AG08395 (cell line): Measurements from ENCODE around the gene PIEZO2.
A peak's percentile ranks its signal among the peaks of the same experiment; 100 is the strongest.
"Not testable (repeated sequence)": the region's sequence is repeated elsewhere in the genome, so short reads cannot be mapped to it uniquely, and the experiment has no call there.

ENCODE experiments used
- DNase-seq: peaks from one replicate; pipeline ENCODE4 v3.0.0; 2012; ENCODE audit warnings: mixed read lengths, low spot score

The PIEZO2 gene

GRCh38 chr18:11149441-11150270 is at the start of gene PIEZO2:
PIEZO2 (minus strand) TSS chr18:11149569; CDS start chr18:11148588, 981 bp downstream.
- peak; percentile 86 for DNase-seq

DNA sequence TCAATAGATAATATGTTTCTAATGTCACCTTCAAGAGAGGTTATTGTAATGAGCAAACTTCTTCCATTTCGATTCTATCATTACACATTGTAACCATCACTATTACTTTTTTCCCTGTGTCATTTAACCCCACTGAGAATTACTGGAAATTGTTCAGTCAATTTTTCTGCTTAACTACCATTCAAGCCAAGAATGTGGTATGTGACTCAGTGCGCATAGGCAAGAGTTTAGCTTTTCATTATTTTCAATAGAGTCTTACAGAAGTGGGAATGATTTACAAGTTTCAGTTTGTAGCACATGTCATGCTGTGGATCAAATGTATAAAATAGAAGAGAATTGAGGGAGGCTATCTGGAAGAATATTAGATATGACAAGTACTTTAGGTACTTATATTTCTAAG is 34.3 kb upstream of the PIEZO2 start:
- no peak for DNase-seq

DNA sequence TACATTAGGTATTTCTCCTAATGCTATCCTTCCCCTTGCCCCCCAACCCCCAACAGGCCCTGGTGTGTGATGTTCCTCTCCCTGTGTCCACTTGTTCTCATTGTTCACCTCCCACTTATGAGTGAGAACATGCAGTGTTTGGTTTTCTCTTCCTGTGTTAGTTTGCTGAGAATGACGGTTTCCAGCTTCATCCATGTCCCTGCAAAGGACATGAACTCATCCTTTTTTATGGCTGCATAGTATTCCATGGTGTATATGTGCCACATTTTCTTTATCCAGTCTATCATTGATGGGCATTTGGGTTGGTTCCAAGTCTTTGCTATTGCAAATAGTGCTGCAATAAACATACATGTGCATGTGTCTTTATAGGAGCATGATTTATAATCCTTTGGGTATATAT is 32.3 kb upstream of the PIEZO2 start:
- not testable (repeated sequence) for DNase-seq

GRCh38 chr18:11179959-11180519 is 30.7 kb upstream of the PIEZO2 start:
- DNase-seq, result no peak

DNA sequence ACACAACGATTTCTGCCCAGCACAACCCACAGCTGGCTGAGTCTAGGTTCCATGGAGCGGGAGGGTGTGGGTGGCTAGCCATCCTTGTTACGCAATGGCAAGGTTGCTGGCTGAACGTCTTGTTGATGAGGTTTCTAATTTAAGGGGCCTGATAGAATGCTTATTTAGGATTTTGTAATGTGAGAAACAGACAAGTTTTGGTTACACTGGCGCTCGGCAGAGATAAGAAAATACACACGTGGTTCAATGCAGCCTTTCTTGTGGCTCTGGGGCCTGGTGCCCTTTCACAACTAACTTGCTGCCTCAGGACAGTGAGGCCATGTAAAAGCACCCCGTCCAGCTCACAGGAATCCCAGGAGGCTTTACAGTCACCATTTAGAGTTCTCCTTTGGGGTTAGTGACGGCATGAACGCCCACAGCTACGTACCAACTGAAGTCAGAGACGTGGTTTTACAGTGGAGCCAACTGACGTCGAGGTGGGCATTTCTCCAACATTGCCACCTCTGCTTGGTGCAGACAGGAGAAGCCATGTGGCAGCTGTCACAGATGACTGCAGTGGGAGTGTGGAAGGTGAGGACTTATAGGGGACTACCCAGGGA is 29.7 kb upstream of the PIEZO2 start:
- peak; percentile 61 for DNase-seq

DNA sequence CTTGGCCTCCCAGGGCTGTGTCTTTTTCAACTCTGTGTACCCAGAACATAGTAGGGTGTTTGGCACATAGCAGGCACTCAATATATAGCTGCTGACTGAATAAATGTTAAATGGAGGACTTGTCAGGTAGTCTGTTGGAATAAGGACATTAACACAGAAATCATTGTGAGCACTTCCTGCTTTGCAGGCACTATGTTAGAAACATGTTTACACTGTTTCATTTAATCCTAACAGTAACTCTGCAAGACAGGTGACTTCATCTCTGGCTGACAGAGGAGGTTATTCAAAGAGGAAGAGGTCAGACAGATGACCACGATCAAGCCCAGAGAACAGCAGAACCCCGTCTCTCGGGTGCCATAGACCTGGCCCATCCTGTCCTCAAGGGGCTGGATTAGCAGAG is 28.0 kb upstream of the PIEZO2 start:
- DNase-seq, result no peak

DNA sequence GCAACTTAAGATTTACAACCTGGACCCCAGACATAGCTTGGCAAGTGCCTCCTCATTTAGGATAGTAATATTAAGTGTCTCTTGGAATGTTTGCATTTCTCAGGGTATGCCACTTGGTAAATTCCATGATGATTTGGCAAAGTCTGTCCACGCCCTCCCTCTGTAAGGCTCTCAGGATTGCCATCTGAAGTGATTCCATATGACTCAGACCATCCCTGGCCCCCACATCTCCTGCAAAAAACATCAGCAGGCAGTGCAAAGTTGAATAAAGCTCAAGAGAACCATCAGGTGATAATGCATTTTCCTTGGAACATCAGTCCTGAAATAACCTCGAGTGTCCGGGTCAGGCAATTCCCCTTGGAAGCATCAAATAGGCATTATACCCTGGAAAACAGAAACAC is 27.1 kb upstream of the PIEZO2 start:
- peak; percentile 64 for DNase-seq

- peak; percentile 78 for DNase-seq
Observed at GRCh38 chr18:11175266-11175979, 26.1 kb upstream of the PIEZO2 start.

GRCh38 chr18:11174179-11174578 is 24.8 kb upstream of the PIEZO2 start:
- DNase-seq, result not testable (repeated sequence)

GRCh38 chr18:11167778-11168177 is 18.4 kb upstream of the PIEZO2 start:
- peak; percentile 38 for DNase-seq

GRCh38 chr18:11165952-11166351 is 16.6 kb upstream of the PIEZO2 start:
- DNase-seq, result no peak

GRCh38 chr18:11165138-11165537 is 15.8 kb upstream of the PIEZO2 start:
- DNase-seq, result no peak

- DNase-seq, result no peak
Observed at GRCh38 chr18:11163665-11164064, 14.3 kb upstream of the PIEZO2 start.

- DNase-seq, result no peak
Observed at GRCh38 chr18:11162889-11163288, 13.5 kb upstream of the PIEZO2 start.

DNA sequence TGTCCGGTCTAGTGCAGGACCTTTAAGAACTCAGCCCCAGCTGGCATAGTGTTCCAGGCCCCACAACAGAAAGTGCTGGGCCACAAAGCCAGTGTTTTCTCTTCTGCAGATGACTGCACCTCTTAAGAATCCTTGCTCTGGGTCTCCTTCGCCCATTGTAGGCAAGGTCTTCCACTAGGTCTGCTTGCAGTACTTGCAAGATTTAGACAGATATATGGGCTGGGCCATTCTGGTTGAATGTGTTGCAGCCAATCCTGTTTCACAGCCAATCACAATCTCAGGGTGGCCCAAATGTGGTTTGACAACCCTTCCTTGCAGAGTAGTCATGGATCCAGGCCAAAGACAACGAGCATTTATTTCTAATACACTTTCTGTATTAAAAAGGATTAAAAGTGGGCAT is 13.1 kb upstream of the PIEZO2 start:
- no peak for DNase-seq

DNA sequence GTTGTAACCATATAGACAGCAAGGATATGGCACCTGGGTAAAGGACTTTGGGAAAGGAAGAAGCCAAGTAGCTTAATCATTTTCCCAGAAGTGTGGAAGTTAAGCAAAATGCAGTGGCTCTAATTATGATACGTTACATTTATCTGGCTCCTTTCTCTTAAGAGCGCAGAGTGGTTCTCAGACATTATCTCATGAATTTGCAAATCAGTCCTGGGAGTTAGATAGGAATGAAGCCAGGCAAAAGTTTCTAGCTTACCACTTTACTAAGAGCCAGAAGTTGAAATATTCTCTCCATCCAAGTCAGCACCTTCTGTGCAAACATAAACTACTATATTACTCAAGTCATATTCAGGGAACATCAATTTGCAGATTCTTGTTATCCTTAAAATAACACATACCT is 10.9 kb upstream of the PIEZO2 start:
- no peak for DNase-seq

DNA sequence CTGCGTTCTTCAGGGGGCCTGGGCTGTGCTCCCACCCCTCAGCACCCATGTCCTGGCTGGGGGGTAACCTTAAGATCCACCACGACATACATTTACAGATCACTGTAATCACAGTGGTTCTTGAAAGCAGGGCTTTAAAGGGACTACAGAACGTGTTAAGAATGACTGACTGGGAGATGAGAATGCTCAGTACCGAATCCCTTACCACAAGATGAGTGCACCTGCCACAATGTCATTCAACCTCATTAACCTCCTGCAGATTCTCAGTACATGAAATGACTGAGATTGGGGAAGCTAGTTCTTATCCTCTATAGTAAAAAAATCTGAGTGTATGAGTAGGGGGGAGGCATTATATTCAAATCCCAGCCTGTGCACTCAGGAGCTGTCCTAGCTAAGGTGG is 10.5 kb upstream of the PIEZO2 start:
- no peak for DNase-seq

GRCh38 chr18:11156978-11157377 is 7.6 kb upstream of the PIEZO2 start:
- no peak for DNase-seq

- DNase-seq, result no peak
Observed at GRCh38 chr18:11155034-11155759, 5.8 kb upstream of the PIEZO2 start.

GRCh38 chr18:11154368-11154989 is 5.1 kb upstream of the PIEZO2 start:
- DNase-seq, result peak; percentile 53

DNA sequence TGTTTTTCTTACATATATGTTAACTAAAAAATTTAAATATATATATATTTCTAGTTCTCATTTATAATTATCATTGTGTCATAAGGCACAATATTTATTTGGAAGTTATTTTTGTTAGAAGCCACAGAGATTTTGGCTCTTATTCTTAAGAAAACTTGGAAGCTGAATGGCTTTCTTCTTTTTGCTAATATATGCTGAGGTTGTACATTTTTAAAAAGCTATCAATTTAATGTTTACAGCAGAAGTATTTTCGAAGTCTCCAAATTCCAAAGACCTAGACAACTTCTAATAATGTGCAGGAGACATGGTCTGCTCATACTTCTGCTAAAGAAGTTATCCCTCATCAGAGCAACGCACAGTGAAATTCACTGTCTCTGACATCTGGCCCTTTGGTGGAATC is 3.7 kb upstream of the PIEZO2 start:
- no peak for DNase-seq

DNA sequence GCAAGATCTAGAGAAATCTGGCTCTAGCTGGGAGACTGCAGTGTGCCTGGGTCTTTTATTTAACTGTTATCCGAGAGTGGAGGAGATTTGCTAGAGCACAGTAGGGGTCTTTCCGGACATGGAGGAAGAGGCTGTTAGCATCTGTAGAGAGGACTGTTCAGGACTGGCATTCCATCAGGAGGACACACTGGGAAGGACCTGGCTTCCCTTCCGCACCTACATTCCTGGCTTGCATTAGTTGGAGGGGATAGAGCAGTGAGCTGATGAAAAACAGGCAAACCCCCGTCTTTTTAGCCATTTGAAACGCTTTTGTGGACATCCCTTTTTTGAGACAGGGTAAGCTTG is 874 bp upstream of the PIEZO2 start:
- no peak for DNase-seq
